Measurements from ENCODE around the gene SPATA2L.
A peak's percentile ranks its signal among the peaks of the same experiment; 100 is the strongest.
"Not testable (repeated sequence)": the region's sequence is repeated elsewhere in the genome, so short reads cannot be mapped to it uniquely, and the experiment has no call there.

SPATA2L gene

DNA sequence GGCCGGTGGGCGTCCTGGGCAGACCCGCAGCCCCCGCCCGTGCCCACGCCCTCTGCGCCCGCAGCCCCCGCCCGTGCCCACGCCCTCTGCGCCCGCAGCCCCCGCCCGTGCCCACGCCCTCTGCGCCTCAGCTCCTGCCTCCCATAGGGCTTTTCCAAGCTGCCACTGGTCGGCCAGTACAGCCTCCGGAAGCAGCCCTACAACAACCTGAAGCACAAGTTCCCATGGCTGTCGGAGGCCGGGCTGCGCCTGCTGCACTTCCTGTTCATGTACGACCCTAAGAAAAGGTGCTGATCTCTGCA is 6.8 kb downstream of the SPATA2L start:
- H3K4me1 ChIP-seq; H3K9me3 ChIP-seq; H3K4me3 ChIP-seq; in situ Hi-C loops (cut with MboI; ENCODE audit: low sequenced_read_pairs); DNase-seq (ENCODE audit: low spot score in 2 of 2); H3K27me3 ChIP-seq (ENCODE audit: low read depth): not testable (repeated sequence)
- H3K36me3 ChIP-seq (replicated peaks): peaks cover 57% of the 10 kb centered on the region

- H3K27me3 ChIP-seq (ENCODE audit: low read depth): no peaks in the 10 kb centered on the region
- in situ Hi-C loops (cut with MboI; ENCODE audit: low sequenced_read_pairs): no loop called here
- no peaks in the 10 kb centered on the region for H3K4me1 ChIP-seq
- no peak for DNase-seq (ENCODE audit: low spot score in 2 of 2)
- no peaks in the 10 kb centered on the region for H3K9me3 ChIP-seq
- H3K36me3 ChIP-seq (replicated peaks): peaks cover 57% of the 10 kb centered on the region
- no peak overlapping the region for H3K4me3 ChIP-seq
Measured at GRCh38 chr16:89693931-89694783, 7.3 kb downstream of the SPATA2L start.

GRCh38 chr16:89693289-89693731 is 8.2 kb downstream of the SPATA2L start:
- H3K36me3 ChIP-seq (replicated peaks): peaks cover 55% of the 10 kb centered on the region
- H3K4me1 ChIP-seq: no peaks in the 10 kb centered on the region
- in situ Hi-C loops (cut with MboI; ENCODE audit: low sequenced_read_pairs): no loop called here
- no peaks in the 10 kb centered on the region for H3K9me3 ChIP-seq
- no peaks in the 10 kb centered on the region for H3K27me3 ChIP-seq (ENCODE audit: low read depth)
- no peak for DNase-seq (ENCODE audit: low spot score in 2 of 2)
- no peak overlapping the region for H3K4me3 ChIP-seq

GRCh38 chr16:89691986-89692569 is 9.4 kb downstream of the SPATA2L start:
- Histone ChIP-seq H3K27me3 (ENCODE audit: low read depth) (no peaks in the 10 kb centered on the region), H3K36me3 (replicated peaks) (peaks cover 49% of the 10 kb centered on the region), H3K4me3 (no peak overlapping the region), H3K4me1 (peaks cover 7% of the 10 kb centered on the region), H3K9me3 (no peaks in the 10 kb centered on the region)
- DNase-seq (ENCODE audit: low spot score in 2 of 2): no peak
- in situ Hi-C loops (cut with MboI; ENCODE audit: low sequenced_read_pairs): no loop called here

GRCh38 chr16:89691231-89691985 is 10.1 kb downstream of the SPATA2L start:
- in situ Hi-C loops (cut with MboI; ENCODE audit: low sequenced_read_pairs): no loop called here
- Histone ChIP-seq H3K9me3 (no peaks in the 10 kb centered on the region), H3K27me3 (ENCODE audit: low read depth) (no peaks in the 10 kb centered on the region), H3K4me1 (peaks cover 7% of the 10 kb centered on the region), H3K4me3 (no peak overlapping the region), H3K36me3 (replicated peaks) (peaks cover 49% of the 10 kb centered on the region)
- no peak for DNase-seq (ENCODE audit: low spot score in 2 of 2)

DNA sequence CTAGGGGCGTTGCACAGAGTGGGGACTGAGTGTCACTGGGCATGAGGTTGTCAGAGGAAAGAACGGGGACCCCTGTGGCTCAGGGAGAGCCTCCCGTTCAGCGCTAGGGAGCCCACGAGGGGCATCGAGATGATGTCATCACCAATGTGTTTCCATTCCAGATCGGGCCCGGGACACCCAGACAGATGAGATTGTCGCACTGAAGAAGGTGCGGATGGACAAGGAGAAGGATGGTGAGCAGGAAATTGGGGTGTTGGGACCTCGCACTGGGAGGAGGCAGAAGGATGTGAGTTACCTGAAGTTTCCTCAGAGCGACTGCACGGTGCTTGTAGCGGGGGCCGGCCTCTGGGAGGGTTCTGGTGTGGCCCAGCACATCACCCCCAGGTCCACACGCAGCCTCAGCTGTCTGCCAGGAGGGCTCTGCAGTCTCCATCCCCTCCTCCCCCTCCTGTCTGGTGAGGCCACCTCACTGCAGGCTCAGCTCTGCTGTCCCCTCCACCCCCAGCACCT is 11.1 kb downstream of the SPATA2L start:
- H3K9me3 ChIP-seq: peaks cover 5% of the 10 kb centered on the region; the same call in 1 of the 2 replicates
- DNase-seq (ENCODE audit: low spot score in 2 of 2): no peak
- peaks cover 43% of the 10 kb centered on the region for H3K36me3 ChIP-seq (replicated peaks)
- no peaks in the 10 kb centered on the region for H3K27me3 ChIP-seq (ENCODE audit: low read depth)
- H3K4me1 ChIP-seq: peaks cover 7% of the 10 kb centered on the region
- in situ Hi-C loops (cut with MboI; ENCODE audit: low sequenced_read_pairs): no loop called here
- no peak overlapping the region for H3K4me3 ChIP-seq

- H3K4me1 ChIP-seq; H3K27me3 ChIP-seq (ENCODE audit: low read depth); H3K4me3 ChIP-seq; DNase-seq (ENCODE audit: low spot score in 2 of 2); in situ Hi-C loops (cut with MboI; ENCODE audit: low sequenced_read_pairs); H3K9me3 ChIP-seq: not testable (repeated sequence)
- peaks cover 36% of the 10 kb centered on the region for H3K36me3 ChIP-seq (replicated peaks)
Measured at GRCh38 chr16:89689621-89690020, 11.9 kb downstream of the SPATA2L start.

DNA sequence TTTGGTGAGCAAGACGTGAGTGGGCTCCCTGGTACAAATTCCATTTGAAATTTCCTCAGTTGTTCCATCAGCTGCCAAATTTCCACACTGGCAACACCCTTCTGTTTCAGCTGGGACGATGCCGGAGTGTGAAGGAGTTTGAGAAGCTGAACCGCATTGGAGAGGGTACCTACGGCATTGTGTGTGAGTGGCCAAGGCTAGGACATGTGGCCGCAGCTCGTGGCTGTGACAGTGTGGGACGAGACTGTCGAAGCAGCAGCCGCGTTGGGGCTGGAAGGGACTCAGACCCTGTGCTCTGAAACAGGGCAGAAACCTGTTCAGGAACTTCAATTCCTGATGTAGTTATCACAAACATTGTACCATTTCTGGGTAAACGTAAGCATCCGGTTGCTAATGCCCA is 12.4 kb downstream of the SPATA2L start:
- Histone ChIP-seq H3K4me1 (peaks cover 7% of the 10 kb centered on the region), H3K27me3 (ENCODE audit: low read depth) (no peaks in the 10 kb centered on the region), H3K36me3 (replicated peaks) (peaks cover 33% of the 10 kb centered on the region), H3K9me3 (peaks cover 10% of the 10 kb centered on the region), H3K4me3 (no peak overlapping the region)
- no peak for DNase-seq (ENCODE audit: low spot score in 2 of 2)
- in situ Hi-C loops (cut with MboI; ENCODE audit: low sequenced_read_pairs): no loop called here

DNA sequence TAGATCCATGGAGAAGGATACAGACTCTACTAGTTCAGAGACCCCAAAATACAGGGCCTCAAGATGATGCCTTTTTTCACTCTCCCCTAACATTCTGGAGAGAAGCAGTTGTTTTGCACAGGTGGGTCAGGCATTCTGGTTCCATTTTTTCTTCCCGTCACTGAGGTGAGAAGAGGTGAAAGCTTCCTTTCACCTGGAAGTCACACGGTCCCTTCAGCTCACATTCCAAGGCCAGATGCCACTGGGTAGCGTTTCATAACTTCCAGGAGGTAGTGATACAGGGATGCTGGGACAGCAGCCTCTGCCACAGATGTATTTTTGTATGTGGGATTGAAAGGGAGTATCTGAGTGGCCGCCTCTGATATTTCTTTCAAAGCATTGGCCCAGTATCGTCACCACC is 13.1 kb downstream of the SPATA2L start:
- peaks cover 7% of the 10 kb centered on the region for H3K4me1 ChIP-seq
- no peak for DNase-seq (ENCODE audit: low spot score in 2 of 2)
- H3K27me3 ChIP-seq (ENCODE audit: low read depth): no peaks in the 10 kb centered on the region
- H3K9me3 ChIP-seq: peaks cover 10% of the 10 kb centered on the region
- H3K36me3 ChIP-seq (replicated peaks): peaks cover 26% of the 10 kb centered on the region
- H3K4me3 ChIP-seq: no peak overlapping the region
- in situ Hi-C loops (cut with MboI; ENCODE audit: low sequenced_read_pairs): no loop called here

GRCh38 chr16:89687092-89687940 is 14.2 kb downstream of the SPATA2L start:
- in situ Hi-C loops (cut with MboI; ENCODE audit: low sequenced_read_pairs): no loop called here
- H3K4me3 ChIP-seq: peak overlapping the region; percentile 68
- H3K36me3 ChIP-seq (replicated peaks): peaks cover 22% of the 10 kb centered on the region
- peaks cover 10% of the 10 kb centered on the region for H3K9me3 ChIP-seq
- peaks cover 7% of the 10 kb centered on the region for H3K4me1 ChIP-seq
- DNase-seq (ENCODE audit: low spot score in 2 of 2): peak in 1 of 2 experiments; percentile 46
- H3K27me3 ChIP-seq (ENCODE audit: low read depth): no peaks in the 10 kb centered on the region

- peak; percentile 83 to 94 for DNase-seq (ENCODE audit: low spot score in 2 of 2)
- in situ Hi-C loops (cut with MboI; ENCODE audit: low sequenced_read_pairs): no loop called here
- Histone ChIP-seq H3K4me1 (peaks cover 7% of the 10 kb centered on the region), H3K9me3 (peaks cover 10% of the 10 kb centered on the region), H3K4me3 (peak within 1 kb of the TSS; percentile 68), H3K36me3 (replicated peaks) (peaks cover 19% of the 10 kb centered on the region), H3K27me3 (ENCODE audit: low read depth) (no peaks in the 10 kb centered on the region)
Measured at GRCh38 chr16:89686520-89687091, 14.9 kb downstream of the SPATA2L start, which contains the start of gene CDK10. TSS of gene CDK10 (plus strand) at chr16:89686689. CDS start at chr16:89686711, 22 bp downstream.

DNA sequence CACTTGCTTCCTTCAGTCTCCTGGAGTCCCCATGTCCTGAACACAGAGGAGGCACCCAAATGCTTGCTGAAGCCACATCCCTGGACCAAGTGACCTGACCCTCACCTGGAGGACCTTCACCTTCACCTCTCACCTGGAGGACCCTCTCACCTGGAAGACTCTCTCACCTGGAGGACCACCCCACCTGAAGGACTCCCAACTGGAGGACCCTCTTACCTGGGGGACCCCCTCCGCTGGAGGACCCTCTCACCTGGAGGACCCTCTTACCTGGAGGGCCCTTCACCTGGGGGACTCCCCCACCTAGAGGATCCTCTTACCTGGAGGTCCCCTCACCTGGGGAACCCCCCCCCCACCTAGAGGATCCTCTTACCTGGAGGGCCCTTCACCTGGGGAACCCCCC is 15.6 kb downstream of the SPATA2L start:
- Histone ChIP-seq H3K36me3 (replicated peaks) (peaks cover 16% of the 10 kb centered on the region), H3K4me3 (no peak overlapping the region)
- in situ Hi-C loops (cut with MboI; ENCODE audit: low sequenced_read_pairs): no loop called here

DNA sequence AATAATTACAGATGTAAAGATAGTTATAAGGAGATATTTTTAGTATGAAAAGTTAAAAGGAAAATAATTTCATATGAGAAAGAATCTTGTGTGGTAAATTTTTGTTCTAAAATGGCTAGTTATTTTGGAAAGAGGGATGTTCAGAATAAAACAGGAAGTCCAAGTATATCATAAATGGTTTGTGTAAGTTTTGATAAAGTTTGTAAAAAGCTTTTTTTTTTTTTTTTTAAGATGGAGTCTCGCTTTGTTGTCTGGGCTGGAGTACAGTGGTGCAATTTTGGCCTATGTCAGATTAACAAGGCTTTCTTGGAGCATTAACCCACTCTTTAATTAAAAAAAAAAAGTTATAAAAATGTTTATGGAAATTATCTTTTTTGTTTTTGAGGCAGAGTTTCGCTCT is 23.2 kb downstream of the SPATA2L start:
- no peak overlapping the region for H3K4me3 ChIP-seq
- H3K27me3 ChIP-seq (ENCODE audit: low read depth): no peaks in the 10 kb centered on the region
- H3K9me3 ChIP-seq: peaks cover 11% of the 10 kb centered on the region
- H3K36me3 ChIP-seq (replicated peaks): no peaks in the 10 kb centered on the region
- no peak for DNase-seq (ENCODE audit: low spot score in 2 of 2)
- H3K4me1 ChIP-seq: no peaks in the 10 kb centered on the region
- in situ Hi-C loops (cut with MboI; ENCODE audit: low sequenced_read_pairs): no loop called here

More for the DNA sequence above, 15.6 kb downstream of the SPATA2L start:
- Histone ChIP-seq H3K27me3 (ENCODE audit: low read depth) (no peaks in the 10 kb centered on the region), H3K4me1 (peaks cover 7% of the 10 kb centered on the region), H3K9me3 (peaks cover 10% of the 10 kb centered on the region)
- no peak for DNase-seq (ENCODE audit: low spot score in 2 of 2)

Measured in HAP-1 (cell line).